Sigmoid colon (tissue), 7 donors: Measurements from ENCODE around the gene CFAP45. TPM values are rescaled to one million over a fixed set of nuclear protein-coding genes. Genes with fewer than 3 reads are reported as not detected.
A peak's percentile ranks its signal among the peaks of the same experiment; 100 is the strongest.

Experiments used
- DNase-seq: peaks from one replicate; pipeline ENCODE4 v3.0.0-alpha.2; 2019
- H3K27ac ChIP-seq, 4 donors: fragments of 200-600 bp; sonication (generic); one replicate each; pipeline ENCODE4 v1.5.1; 2016 to 2019; ENCODE audit warnings: mild to moderate bottlenecking in 1 of 4
- H3K27me3 ChIP-seq, 3 donors: fragments of 200-600 bp; sonication (generic); one replicate each; pipeline ENCODE4 v1.5.1; 2019; ENCODE audit warnings: mild to moderate bottlenecking in 1 of 3
- H3K36me3 ChIP-seq, 4 donors: fragments of 200-600 bp; sonication (generic); one replicate each; pipeline ENCODE4 v1.5.1; 2016 to 2019
- H3K4me1 ChIP-seq, 4 donors: fragments of 200-600 bp; sonication (generic); one replicate each; pipeline ENCODE4 v1.5.1; 2017 to 2019
- H3K4me3 ChIP-seq, 4 donors: fragments of 200-600 bp; sonication (generic); one replicate each; pipeline ENCODE4 v1.5.1; 2017 to 2019; ENCODE audit warnings: mild to moderate bottlenecking in 2 of 4, moderate library complexity in 1 of 4
- H3K9me3 ChIP-seq, 4 donors: fragments of 200-600 bp in 3 of 4; sonication (generic) in 3 of 4; one replicate each; pipeline versions ENCODE4 v1.5.1 to v1.6.1; 2013 to 2019
- EP300 ChIP-seq, 4 donors: sonication (generic); formaldehyde crosslinking; IDR thresholded peaks; one replicate each; pipeline ENCODE4 v1.6.1; 2017; ENCODE audit warnings: antibody characterized with exemption in 4 of 4
- POLR2A ChIP-seq, 2 donors: fragments of 450-650 bp; IDR thresholded peaks; one replicate each; pipeline ENCODE4 v1.6.1; 2016; ENCODE audit warnings: antibody characterized with exemption in 2 of 2, mild to moderate bottlenecking in 2 of 2, moderate library complexity in 2 of 2
- POLR2AphosphoS5 ChIP-seq, 4 donors: sonication (generic); formaldehyde crosslinking; IDR thresholded peaks; one replicate each; pipeline ENCODE4 v1.6.1; 2017; ENCODE audit warnings: antibody characterized with exemption in 4 of 4
- WGBS, 2 donors: extraction: QIAGEN DNeasy Blood & Tissue Kit; methylation state at CpG; one replicate each; pipeline ENCODE4 v1.1.7; 2013; 5-methylcytosine and 5-hydroxymethylcytosine counted together
- intact Hi-C: fragments of 100-400 bp; cut with DNase I; formaldehyde crosslinking; loops from one replicate; pipeline ENCODE4 v1.15.1; 2023
- polyA plus RNA-seq, 3 donors: library from polyadenylated mRNA; stranded (reverse); fragments of 200-250 nt; gene quantifications; one replicate each; pipeline ENCODE4 v1.2.3, GENCODE V29; 2013
- total RNA-seq, 4 donors: library from RNA; depleted of rRNA; stranded (reverse); fragments of >200 nt; gene quantifications; one replicate each; pipeline ENCODE4 v1.1.0, GENCODE V29; 2016
- TF ChIP-seq, protein P1 (sequence below), 4 experiments: fragments of 450-650 bp in 3 of 4; fragments of 200-600 bp in 1 of 4; IDR thresholded peaks; one replicate each; pipeline ENCODE4 v1.5.1; 2016 to 2019; ENCODE audit warnings: antibody characterized with exemption in 4 of 4, mild to moderate bottlenecking in 3 of 4, moderate library complexity in 2 of 4
- donor health status: healthy with polysubstance abuse.
- donor health status: Bipolar disorder and iron deficiency.
- donor health status: healthy.

Gene CFAP45
- total and polyA plus RNA-seq, 7 donors = 0.29 to 1.8 (median 1.0) TPM; not detected in 3

DNA sequence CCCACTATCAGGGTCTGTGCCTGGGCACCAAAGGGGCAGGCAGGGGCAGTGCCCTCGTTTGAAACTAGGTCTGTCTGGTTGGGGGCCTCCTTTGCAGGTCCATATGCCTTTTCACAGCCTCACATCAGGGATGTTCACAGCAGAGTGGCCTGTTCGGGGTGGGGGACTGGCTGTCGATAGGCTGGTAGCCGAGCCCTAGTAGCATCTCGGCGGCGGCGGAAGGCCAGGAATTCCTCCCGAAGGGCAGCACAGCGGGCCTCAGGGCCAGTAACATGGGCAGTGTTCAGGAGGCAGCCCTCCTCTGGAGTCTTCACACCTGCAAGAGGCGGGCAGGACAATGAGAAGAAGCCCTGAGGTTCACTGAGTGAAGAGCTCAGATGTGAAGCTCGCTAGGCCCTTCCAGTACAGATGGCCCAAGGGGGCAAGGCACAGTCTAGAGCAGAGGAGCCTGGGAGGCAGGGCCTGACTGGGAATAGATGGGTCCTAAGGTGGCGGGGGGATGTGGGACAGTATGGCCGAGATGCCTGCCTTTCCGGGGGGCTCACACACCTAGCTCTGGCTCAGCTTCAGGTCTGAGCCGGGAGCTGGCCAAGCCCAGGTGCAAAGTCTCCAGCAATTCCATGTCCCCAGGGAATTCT, 27.4 kb upstream of the CFAP45 start:
- intact Hi-C loops = loop anchor here (10.0 kb wide), 1 partner anchor 143 kb away; the partner anchor contains the start of gene DUSP23
- TF ChIP-seq, protein P1, sequence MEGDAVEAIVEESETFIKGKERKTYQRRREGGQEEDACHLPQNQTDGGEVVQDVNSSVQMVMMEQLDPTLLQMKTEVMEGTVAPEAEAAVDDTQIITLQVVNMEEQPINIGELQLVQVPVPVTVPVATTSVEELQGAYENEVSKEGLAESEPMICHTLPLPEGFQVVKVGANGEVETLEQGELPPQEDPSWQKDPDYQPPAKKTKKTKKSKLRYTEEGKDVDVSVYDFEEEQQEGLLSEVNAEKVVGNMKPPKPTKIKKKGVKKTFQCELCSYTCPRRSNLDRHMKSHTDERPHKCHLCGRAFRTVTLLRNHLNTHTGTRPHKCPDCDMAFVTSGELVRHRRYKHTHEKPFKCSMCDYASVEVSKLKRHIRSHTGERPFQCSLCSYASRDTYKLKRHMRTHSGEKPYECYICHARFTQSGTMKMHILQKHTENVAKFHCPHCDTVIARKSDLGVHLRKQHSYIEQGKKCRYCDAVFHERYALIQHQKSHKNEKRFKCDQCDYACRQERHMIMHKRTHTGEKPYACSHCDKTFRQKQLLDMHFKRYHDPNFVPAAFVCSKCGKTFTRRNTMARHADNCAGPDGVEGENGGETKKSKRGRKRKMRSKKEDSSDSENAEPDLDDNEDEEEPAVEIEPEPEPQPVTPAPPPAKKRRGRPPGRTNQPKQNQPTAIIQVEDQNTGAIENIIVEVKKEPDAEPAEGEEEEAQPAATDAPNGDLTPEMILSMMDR (IDR thresholded peaks at IDR 0.05) = no peak
- no peak for TF ChIP-seq POLR2A (IDR thresholded peaks at IDR 0.05)
- no peak for TF ChIP-seq EP300 (IDR thresholded peaks at IDR 0.05)
- TF ChIP-seq POLR2AphosphoS5 (IDR thresholded peaks at IDR 0.05) = no peak
- Histone ChIP-seq H3K36me3 (no peaks in the 10 kb centered on the region), H3K27me3 (no peaks in the 10 kb centered on the region), H3K27ac (no peak overlapping the region), H3K4me3 (no peak overlapping the region), H3K4me1 (peaks cover 0 to 35% (median 25%) of the 10 kb centered on the region in 4 donors), H3K9me3 (no peaks in the 10 kb centered on the region)
- WGBS, 2 donors = 82 to 89% methylated on average over 16 of the region's 16 CpGs
- no peak for DNase-seq

DNA sequence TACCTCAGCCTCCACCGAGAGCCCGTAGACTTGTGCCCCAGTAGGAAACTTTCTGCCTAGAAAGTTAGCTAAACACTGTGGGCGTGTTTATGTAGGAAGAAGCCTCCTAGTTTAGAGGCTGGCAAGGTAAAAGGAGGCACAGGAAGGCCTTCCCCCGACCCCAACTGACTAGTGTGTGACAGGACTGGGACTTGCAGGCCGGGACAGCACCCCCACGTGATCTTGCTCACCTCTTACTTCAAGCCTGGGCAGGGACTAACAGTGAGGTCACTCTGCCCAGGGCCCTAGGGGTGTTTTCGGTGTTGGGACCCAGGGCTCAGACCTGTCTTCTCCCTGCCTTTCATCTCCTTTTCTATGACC, 25.7 kb upstream of the CFAP45 start:
- peak; percentile 80 for DNase-seq
- Histone ChIP-seq H3K4me3 (peak overlapping the region; percentile 70 to 80 (median 76)), H3K27ac (peak overlapping the region; percentile 86 to 98 (median 95)), H3K36me3 (peaks cover 0 to 2% (median under 1%) of the 10 kb centered on the region in 4 donors), H3K4me1 (peaks cover 0 to 42% (median 34%) of the 10 kb centered on the region in 4 donors), H3K27me3 (no peaks in the 10 kb centered on the region), H3K9me3 (no peaks in the 10 kb centered on the region)
- TF ChIP-seq, protein P1 (IDR thresholded peaks at IDR 0.05) = no peak
- TF ChIP-seq POLR2A (IDR thresholded peaks at IDR 0.05) (no peak), POLR2AphosphoS5 (IDR thresholded peaks at IDR 0.05) (no peak), EP300 (IDR thresholded peaks at IDR 0.05) (no peak)
- WGBS, 2 donors = 9 to 11% methylated on average over 7 of the region's 7 CpGs
- intact Hi-C loops = loop anchor here (2.0 to 10.0 kb wide), 2 partner anchors 71 to 141 kb away; partner anchors contain the start of gene DUSP23

- H3K27ac ChIP-seq = peak within 1 kb of the TSS; percentile 86 to 98 (median 95)
- peaks cover 0 to 44% (median 34%) of the 10 kb centered on the region in 4 donors for H3K4me1 ChIP-seq
- H3K9me3 ChIP-seq = no peaks in the 10 kb centered on the region
- intact Hi-C loops = loop anchor here (2.0 to 10.0 kb wide), 2 partner anchors 70 to 140 kb away; partner anchors contain the start of gene DUSP23
- WGBS, 2 donors = 0 to 1% methylated on average over 58 of the region's 58 CpGs
- no peaks in the 10 kb centered on the region for H3K27me3 ChIP-seq
- DNase-seq = peak; percentile 96
- H3K4me3 ChIP-seq = peak within 1 kb of the TSS; percentile 70 to 80 (median 76)
- peaks cover 0 to 9% (median 4%) of the 10 kb centered on the region in 4 donors for H3K36me3 ChIP-seq
- TF ChIP-seq, protein P1 (IDR thresholded peaks at IDR 0.05) = no peak
- peak; percentile 82 to 94 for TF ChIP-seq POLR2A (IDR thresholded peaks at IDR 0.05)
- peak in 1 of 4 donors; percentile 24 for TF ChIP-seq EP300 (IDR thresholded peaks at IDR 0.05)
- peak; percentile 90 to 97 (median 96) for TF ChIP-seq POLR2AphosphoS5 (IDR thresholded peaks at IDR 0.05)
Observed at GRCh38 chr1:159924791-159925718, 25.1 kb upstream of the CFAP45 start, which contains the start of gene TAGLN2. TSS of gene TAGLN2 (minus strand) at chr1:159925507. CDS start at chr1:159920509, 4,998 bp downstream.

DNA sequence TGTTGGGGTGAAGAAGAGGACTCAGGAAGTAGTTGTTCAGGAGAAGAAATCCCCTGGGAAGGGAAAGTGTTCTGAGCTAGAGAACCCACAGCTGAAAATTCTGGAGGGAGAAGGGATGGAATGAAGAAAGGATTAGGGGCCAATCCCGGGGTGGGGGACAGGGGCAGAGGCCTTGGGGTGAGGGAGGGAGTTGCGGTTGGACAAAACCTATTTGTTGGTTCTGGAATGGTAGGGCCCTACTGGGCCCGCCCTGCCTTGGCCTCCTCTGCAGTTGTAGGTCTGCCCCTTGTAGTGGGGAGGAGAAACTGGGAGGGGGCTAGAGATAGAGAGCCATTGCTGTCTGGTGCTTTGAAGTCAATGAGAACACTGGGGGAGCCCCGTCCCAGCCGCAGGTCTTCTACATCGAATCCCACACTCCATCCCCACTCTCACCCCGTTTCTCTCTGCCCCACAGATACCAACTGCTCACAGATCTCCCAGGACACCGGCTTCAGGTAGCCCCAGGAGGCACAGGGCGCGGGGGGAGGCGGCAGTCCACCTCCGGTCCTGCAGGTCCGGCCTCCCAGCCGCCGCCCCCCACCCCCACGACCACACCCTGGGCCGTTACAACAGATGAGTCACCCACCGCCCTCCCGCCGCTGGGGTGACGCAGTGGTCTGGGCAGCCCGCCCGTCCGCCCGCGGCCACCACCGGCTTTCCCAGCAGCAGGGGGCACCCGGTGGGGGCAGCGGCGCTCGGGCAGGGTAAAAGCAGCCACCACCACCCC, 24.2 kb upstream of the CFAP45 start:
- Histone ChIP-seq H3K4me3 (peak overlapping the region; percentile 70 to 80 (median 76)), H3K36me3 (peaks cover 1 to 17% (median 9%) of the 10 kb centered on the region in 4 donors), H3K9me3 (no peaks in the 10 kb centered on the region), H3K27ac (peak overlapping the region; percentile 86 to 98 (median 95)), H3K27me3 (no peaks in the 10 kb centered on the region), H3K4me1 (peaks cover 0 to 52% (median 36%) of the 10 kb centered on the region in 4 donors)
- WGBS, 2 donors = 0 to 1% methylated on average over 31 of the region's 31 CpGs
- TF ChIP-seq, protein P1 (IDR thresholded peaks at IDR 0.05) = no peak
- TF ChIP-seq POLR2A (IDR thresholded peaks at IDR 0.05) (peak; percentile 29 to 54), POLR2AphosphoS5 (IDR thresholded peaks at IDR 0.05) (peak; percentile 61 to 84 (median 72)), EP300 (IDR thresholded peaks at IDR 0.05) (peak in 1 of 4 donors; percentile 55)
- intact Hi-C loops = loop anchor here (2.0 to 10.0 kb wide), 2 partner anchors 69 to 139 kb away; partner anchors contain the start of gene DUSP23
- DNase-seq = peak; percentile 96
